Neural crest cell (in vitro differentiated cells): ENCODE data around the gene OPA1. TPM values are rescaled to one million over a fixed set of nuclear protein-coding genes. Genes with fewer than 3 reads are reported as not detected.
A peak's percentile ranks its signal among the peaks of the same experiment; 100 is the strongest.

ENCODE experiments used
- DNase-seq: peaks from one replicate; pipeline ENCODE4 v3.0.0; 2021; ENCODE audit warnings: low read depth, mixed read lengths, low spot score
- H3K27ac Mint-ChIP-seq: one replicate; pipeline ENCODE4 v1.8.0; 2021; ENCODE audit warnings: mild to moderate bottlenecking, mixed read lengths; ENCODE audit not compliant: unreplicated experiment
- H3K27me3 Mint-ChIP-seq: 2 replicates; pipeline ENCODE4 v1.8.0; 2021; ENCODE audit warnings: low read depth, mild to moderate bottlenecking, mixed read lengths
- H3K36me3 Mint-ChIP-seq: 2 replicates; pipeline ENCODE4 v1.8.0; 2021; ENCODE audit warnings: low read depth, mild to moderate bottlenecking, mixed read lengths
- H3K4me1 Mint-ChIP-seq: 2 replicates; pipeline ENCODE4 v1.8.0; 2021; ENCODE audit warnings: mixed read lengths
- H3K4me3 Mint-ChIP-seq: one replicate; pipeline ENCODE4 v1.8.0; 2021; ENCODE audit warnings: mild to moderate bottlenecking, mixed read lengths
- H3K9me3 Mint-ChIP-seq: 2 replicates; pipeline ENCODE4 v1.8.0; 2021; ENCODE audit warnings: mixed read lengths
- total RNA-seq: library from RNA; stranded (reverse); gene quantifications from 2 replicates; pipeline ENCODE4 v1.2.1, GENCODE V29; 2021
- TF ChIP-seq, protein P1 (sequence below): fragments of 200-600 bp; sonication (generic); conservative IDR thresholded peaks from 2 replicates; pipeline ENCODE4 v1.5.0; 2021; ENCODE audit warnings: antibody characterized with exemption, mild to moderate bottlenecking

OPA1 gene
- total RNA-seq, 1 donor from 2014 or later, result 60.8 TPM

DNA sequence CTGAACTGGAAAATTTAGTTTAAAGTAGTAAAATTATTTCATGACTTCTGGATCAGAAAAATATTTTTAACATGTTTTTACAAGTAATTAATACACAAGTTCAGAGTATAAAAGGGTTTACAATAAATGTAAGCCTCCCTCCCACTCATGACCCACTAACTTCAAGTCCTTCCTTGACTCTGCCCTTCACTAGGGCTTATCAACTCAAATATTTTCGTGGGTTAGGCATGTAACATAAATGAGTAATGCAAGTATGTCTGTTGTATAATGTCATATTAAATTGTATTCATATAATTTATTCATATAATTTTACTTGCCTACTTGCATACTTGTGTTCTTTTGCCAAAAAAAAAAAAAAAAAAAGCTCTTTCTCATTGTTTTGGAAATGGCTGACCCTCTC lies 3.4 kb upstream of the OPA1 start:
- peaks cover 3% of the 10 kb centered on the region for H3K36me3 Mint-ChIP-seq
- no peaks in the 10 kb centered on the region for H3K9me3 Mint-ChIP-seq
- no peak overlapping the region for H3K27ac Mint-ChIP-seq
- TF ChIP-seq, protein P1, sequence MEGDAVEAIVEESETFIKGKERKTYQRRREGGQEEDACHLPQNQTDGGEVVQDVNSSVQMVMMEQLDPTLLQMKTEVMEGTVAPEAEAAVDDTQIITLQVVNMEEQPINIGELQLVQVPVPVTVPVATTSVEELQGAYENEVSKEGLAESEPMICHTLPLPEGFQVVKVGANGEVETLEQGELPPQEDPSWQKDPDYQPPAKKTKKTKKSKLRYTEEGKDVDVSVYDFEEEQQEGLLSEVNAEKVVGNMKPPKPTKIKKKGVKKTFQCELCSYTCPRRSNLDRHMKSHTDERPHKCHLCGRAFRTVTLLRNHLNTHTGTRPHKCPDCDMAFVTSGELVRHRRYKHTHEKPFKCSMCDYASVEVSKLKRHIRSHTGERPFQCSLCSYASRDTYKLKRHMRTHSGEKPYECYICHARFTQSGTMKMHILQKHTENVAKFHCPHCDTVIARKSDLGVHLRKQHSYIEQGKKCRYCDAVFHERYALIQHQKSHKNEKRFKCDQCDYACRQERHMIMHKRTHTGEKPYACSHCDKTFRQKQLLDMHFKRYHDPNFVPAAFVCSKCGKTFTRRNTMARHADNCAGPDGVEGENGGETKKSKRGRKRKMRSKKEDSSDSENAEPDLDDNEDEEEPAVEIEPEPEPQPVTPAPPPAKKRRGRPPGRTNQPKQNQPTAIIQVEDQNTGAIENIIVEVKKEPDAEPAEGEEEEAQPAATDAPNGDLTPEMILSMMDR, result no peak
- peaks cover 4% of the 10 kb centered on the region for H3K27me3 Mint-ChIP-seq
- peaks cover 19% of the 10 kb centered on the region for H3K4me1 Mint-ChIP-seq
- no peak for DNase-seq
- no peak overlapping the region for H3K4me3 Mint-ChIP-seq

DNA sequence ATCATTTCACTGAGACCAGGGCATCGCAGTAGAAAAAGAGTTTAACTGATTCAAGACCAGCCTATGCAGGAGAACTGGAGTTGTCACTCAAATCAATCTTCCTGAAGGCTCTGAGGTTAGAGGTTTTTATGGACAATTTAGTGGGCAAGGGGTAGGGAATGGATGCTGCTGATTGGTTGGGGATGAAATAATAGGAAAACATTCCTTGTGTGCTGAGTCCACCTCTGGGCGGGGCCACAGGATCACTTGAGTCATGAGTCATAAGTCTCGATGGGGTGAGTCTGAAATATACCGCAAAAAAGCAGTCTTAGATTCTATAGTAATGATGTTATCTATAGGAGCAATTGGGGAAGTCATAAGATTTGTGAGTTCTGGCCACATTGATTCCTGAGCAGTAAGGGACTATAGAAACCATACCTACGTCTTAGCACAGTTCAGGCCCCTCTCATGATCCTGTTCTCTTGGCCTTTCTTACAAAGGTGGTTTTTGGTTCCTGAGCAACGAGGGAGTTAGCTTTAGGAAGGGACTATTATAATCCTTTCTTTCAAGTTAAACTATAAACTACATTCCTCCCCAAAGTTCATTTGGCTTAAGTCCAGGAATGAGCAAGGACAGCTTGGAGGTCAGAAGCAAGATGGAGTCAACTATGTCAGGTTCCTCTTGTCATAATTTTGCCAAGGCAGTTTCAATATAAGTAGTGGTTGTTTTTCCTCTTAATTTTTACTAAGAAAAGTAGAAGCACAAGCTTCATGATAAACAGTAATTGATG lies 2.7 kb upstream of the OPA1 start:
- no peaks in the 10 kb centered on the region for H3K9me3 Mint-ChIP-seq
- DNase-seq, result no peak
- peaks cover 3% of the 10 kb centered on the region for H3K36me3 Mint-ChIP-seq
- H3K4me1 Mint-ChIP-seq, result peaks cover 24% of the 10 kb centered on the region
- H3K27me3 Mint-ChIP-seq, result peaks cover 4% of the 10 kb centered on the region
- H3K27ac Mint-ChIP-seq, result no peak overlapping the region
- TF ChIP-seq, protein P1, result no peak
- peak overlapping the region; percentile 33 for H3K4me3 Mint-ChIP-seq

DNA sequence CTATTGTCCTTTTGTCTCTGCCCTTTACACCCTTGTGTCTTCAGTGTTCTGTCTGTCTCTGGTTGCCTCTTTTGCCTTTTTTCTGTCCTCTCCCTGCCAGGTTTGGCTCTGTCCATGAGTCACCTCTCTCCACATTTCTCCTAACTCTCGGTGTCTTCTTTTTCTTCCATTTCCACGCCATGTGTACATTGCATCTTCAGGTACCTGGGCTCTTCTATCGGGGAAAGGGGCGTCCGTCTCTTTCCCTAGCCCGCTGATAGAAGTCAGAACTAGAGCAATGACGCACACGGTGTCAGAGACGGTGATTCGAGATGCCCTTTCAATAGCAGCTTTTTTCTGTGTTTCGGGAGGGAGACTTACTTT lies 641 bp downstream of the OPA1 start:
- peaks cover 4% of the 10 kb centered on the region for H3K27me3 Mint-ChIP-seq
- H3K36me3 Mint-ChIP-seq, result peaks cover 14% of the 10 kb centered on the region
- no peaks in the 10 kb centered on the region for H3K9me3 Mint-ChIP-seq
- H3K4me1 Mint-ChIP-seq, result peaks cover 37% of the 10 kb centered on the region
- TF ChIP-seq, protein P1, result no peak
- H3K4me3 Mint-ChIP-seq, result peak overlapping the region; percentile 97
- DNase-seq, result no peak
- peak overlapping the region; percentile 97 for H3K27ac Mint-ChIP-seq

DNA sequence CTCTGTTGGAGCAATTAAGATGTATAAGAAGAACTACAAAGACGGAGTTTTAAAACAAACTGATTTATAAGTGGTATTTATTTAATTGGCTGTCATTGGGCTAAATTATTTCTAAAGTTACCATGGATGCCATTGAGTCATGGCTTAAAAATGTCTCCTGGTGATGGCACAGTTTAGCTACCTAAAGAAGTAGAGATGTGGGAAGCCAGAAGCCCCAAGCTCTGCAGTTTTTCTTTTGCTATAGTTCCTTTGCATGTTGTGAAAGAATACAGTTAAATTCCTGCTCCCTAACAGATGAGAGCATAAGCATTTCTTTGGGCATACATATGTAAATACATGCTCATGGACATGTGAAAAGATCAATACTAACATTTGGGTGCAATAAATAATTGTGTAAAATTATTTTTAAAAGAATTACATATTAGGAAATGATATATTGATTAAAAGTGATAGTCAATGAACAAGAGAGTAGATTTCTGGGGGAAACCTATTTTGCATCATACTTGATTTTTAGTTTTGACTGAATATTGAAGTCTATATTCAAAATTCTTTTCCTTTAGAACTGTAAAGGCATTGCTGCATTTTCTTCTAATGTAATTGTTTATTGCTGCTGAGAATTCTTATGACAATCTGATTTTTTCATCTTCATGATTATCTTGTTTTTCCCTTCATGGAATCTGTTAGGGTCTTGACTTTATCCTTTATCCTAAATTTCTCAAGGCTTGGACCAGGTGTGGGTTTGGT lies 2.1 kb downstream of the OPA1 start:
- Mint-ChIP-seq H3K27me3 (peaks cover under 1% of the 10 kb centered on the region), H3K27ac (no peak overlapping the region), H3K9me3 (no peaks in the 10 kb centered on the region), H3K36me3 (peaks cover 14% of the 10 kb centered on the region), H3K4me1 (peaks cover 37% of the 10 kb centered on the region), H3K4me3 (peak overlapping the region; percentile 97)
- DNase-seq, result no peak
- TF ChIP-seq, protein P1, result no peak

DNA sequence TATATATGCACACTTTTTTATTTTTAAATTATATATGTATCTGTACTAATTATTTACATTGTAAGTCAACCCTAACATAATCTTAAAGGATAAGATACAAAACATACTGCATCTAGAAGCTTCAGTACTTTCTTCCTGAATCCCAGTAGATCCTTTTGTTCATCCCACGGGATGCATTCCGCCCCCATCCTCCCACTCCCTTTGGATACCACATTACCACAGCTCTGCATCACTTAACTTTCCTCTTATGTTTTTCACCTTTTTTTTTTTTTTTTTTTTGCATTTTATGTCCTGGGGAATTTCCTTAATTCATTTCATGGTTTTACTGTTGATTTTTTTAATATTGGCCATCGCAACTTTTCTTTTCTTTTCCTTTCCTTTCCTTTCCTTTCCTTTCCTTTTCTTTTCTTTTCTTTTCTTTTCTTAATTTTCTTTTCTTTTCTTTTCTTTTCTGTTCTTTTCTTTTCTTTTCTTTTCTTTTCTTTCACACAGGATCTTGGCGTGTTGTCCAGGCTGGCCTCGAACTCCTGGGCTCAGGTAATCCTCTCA lies 3.0 kb downstream of the OPA1 start:
- TF ChIP-seq, protein P1, result no peak
- DNase-seq, result no peak
- Mint-ChIP-seq H3K36me3 (peaks cover 14% of the 10 kb centered on the region), H3K27ac (no peak overlapping the region), H3K4me3 (peak overlapping the region; percentile 76), H3K4me1 (peaks cover 37% of the 10 kb centered on the region), H3K9me3 (no peaks in the 10 kb centered on the region), H3K27me3 (no peaks in the 10 kb centered on the region)
